DOHH2 (cell line): ENCODE measurements around the gene WWOX.

Experiments
- H3F3A ChIP-seq: fragments of 200-600 bp; sonication (generic), shearing (Covaris generic); 2 replicates; pipeline ENCODE4 v1.6.0; 2016; ENCODE audit warnings: antibody characterized with exemption, mild to moderate bottlenecking; ENCODE audit not compliant: control insufficient read depth, insufficient read depth
- H3K27ac ChIP-seq: fragments of 200-600 bp; sonication (generic); 2 replicates; pipeline ENCODE4 v1.5.1; 2014; ENCODE audit warnings: low read depth, mild to moderate bottlenecking, low read length, moderate library complexity
- H3K27me3 ChIP-seq: fragments of 200-600 bp; sonication (generic); 2 replicates; pipeline ENCODE4 v1.6.1; 2014; ENCODE audit warnings: mild to moderate bottlenecking, low read length, mixed read lengths; ENCODE audit not compliant: control insufficient read depth
- H3K36me3 ChIP-seq: fragments of 200-600 bp; sonication (generic); 2 replicates; pipeline ENCODE4 v1.6.1; 2014; ENCODE audit warnings: mild to moderate bottlenecking, low read length, moderate library complexity, mixed read lengths; ENCODE audit not compliant: control insufficient read depth
- H3K4me1 ChIP-seq: fragments of 200-600 bp; sonication (generic); 2 replicates; pipeline ENCODE4 v1.6.1; 2014; ENCODE audit warnings: mild to moderate bottlenecking, low read length, mixed read lengths; ENCODE audit not compliant: control insufficient read depth
- H3K4me2 ChIP-seq: fragments of 200-600 bp; sonication (generic); 2 replicates; pipeline ENCODE4 v1.6.0; 2014; ENCODE audit warnings: mild to moderate bottlenecking, low read length, moderate library complexity
- H3K4me3 ChIP-seq: fragments of 200-600 bp; sonication (generic); 2 replicates; pipeline ENCODE4 v1.5.1; 2014; ENCODE audit warnings: mild to moderate bottlenecking, low read length, mixed read lengths
- H3K79me2 ChIP-seq: fragments of 200-600 bp; sonication (generic); 2 replicates; pipeline ENCODE4 v1.6.1; 2014; ENCODE audit warnings: mild to moderate bottlenecking, low read length, mixed read lengths; ENCODE audit not compliant: control insufficient read depth
- H3K9me2 ChIP-seq: fragments of 200-600 bp; sonication (generic); replicated peaks from 2 replicates; pipeline ENCODE4 v1.6.1; 2014; ENCODE audit warnings: mild to moderate bottlenecking, low read length, mixed read lengths; ENCODE audit not compliant: control insufficient read depth
- H3K9me3 ChIP-seq: fragments of 200-600 bp; sonication (generic); 2 replicates; pipeline ENCODE4 v1.6.1; 2014; ENCODE audit warnings: antibody characterized with exemption, low read length, mixed read lengths; ENCODE audit not compliant: control insufficient read depth, insufficient read depth
- H4K20me1 ChIP-seq: fragments of 200-600 bp; sonication (generic); 2 replicates; pipeline ENCODE4 v1.6.0; 2014; ENCODE audit warnings: low read depth, mild to moderate bottlenecking, antibody characterized with exemption, low read length, moderate library complexity; ENCODE audit not compliant: control insufficient read depth, insufficient read depth
- EZH2phosphoT487 ChIP-seq: fragments of 200-600 bp; sonication (generic); IDR thresholded peaks from 2 replicates; pipeline ENCODE4 v1.6.1; 2017; ENCODE audit warnings: borderline replicate concordance, mild to moderate bottlenecking, antibody characterized with exemption, low read length, moderate library complexity, mixed read lengths
- TF ChIP-seq, protein P1 (sequence below): fragments of 200-600 bp; sonication (generic); IDR thresholded peaks from one replicate; pipeline ENCODE4 v1.5.1; 2014; ENCODE audit warnings: antibody characterized with exemption, mild to moderate bottlenecking, low read depth, low read length; ENCODE audit not compliant: poor library complexity, severe bottlenecking

The WWOX gene

GRCh38 chr16:78368121-78369102 is 269.0 kb downstream of the WWOX start:
- no peak overlapping the region for H3K4me3 ChIP-seq
- no peaks in the 10 kb centered on the region for H3K27me3 ChIP-seq
- no peaks in the 10 kb centered on the region for H3K36me3 ChIP-seq
- H3K4me1 ChIP-seq = no peaks in the 10 kb centered on the region; the same call in 1 of the 2 replicates
- no peaks in the 10 kb centered on the region for H3F3A ChIP-seq
- no peaks in the 10 kb centered on the region for H4K20me1 ChIP-seq
- H3K9me2 ChIP-seq = no peaks in the 10 kb centered on the region
- H3K9me3 ChIP-seq = no peaks in the 10 kb centered on the region
- TF ChIP-seq EZH2phosphoT487 = no peak
- TF ChIP-seq, protein P1, sequence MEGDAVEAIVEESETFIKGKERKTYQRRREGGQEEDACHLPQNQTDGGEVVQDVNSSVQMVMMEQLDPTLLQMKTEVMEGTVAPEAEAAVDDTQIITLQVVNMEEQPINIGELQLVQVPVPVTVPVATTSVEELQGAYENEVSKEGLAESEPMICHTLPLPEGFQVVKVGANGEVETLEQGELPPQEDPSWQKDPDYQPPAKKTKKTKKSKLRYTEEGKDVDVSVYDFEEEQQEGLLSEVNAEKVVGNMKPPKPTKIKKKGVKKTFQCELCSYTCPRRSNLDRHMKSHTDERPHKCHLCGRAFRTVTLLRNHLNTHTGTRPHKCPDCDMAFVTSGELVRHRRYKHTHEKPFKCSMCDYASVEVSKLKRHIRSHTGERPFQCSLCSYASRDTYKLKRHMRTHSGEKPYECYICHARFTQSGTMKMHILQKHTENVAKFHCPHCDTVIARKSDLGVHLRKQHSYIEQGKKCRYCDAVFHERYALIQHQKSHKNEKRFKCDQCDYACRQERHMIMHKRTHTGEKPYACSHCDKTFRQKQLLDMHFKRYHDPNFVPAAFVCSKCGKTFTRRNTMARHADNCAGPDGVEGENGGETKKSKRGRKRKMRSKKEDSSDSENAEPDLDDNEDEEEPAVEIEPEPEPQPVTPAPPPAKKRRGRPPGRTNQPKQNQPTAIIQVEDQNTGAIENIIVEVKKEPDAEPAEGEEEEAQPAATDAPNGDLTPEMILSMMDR = no peak
- no peak overlapping the region for H3K27ac ChIP-seq
- H3K79me2 ChIP-seq = no peaks in the 10 kb centered on the region
- no peak overlapping the region for H3K4me2 ChIP-seq

DNA sequence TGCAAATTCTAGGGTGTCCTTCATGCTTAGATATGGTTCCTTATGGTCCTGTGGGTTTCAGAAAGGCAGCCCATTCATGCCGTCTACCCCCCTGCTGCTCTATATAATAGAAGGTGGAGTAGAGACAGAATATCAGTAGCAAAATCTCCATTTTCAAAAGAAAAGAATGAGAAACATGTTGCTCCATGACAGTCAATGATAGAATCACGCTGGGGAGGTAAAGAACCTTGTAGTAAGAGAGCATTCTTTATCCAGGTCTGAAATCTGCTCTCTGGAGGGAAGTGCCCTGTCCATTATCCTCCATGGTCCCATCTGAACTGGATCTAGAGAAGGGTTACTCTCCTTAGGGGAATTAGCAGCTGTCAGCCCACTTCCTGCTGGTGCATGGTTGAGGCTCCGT is 272.8 kb downstream of the WWOX start:
- Histone ChIP-seq H3K9me3 (no peaks in the 10 kb centered on the region), H3K4me2 (no peak overlapping the region), H3K4me1 (no peaks in the 10 kb centered on the region; the same call in 1 of the 2 replicates), H3K36me3 (no peaks in the 10 kb centered on the region), H3K27ac (no peak overlapping the region), H3K9me2 (no peaks in the 10 kb centered on the region), H3F3A (no peaks in the 10 kb centered on the region), H3K4me3 (no peak overlapping the region), H3K79me2 (no peaks in the 10 kb centered on the region), H4K20me1 (no peaks in the 10 kb centered on the region), H3K27me3 (no peaks in the 10 kb centered on the region)
- no peak for TF ChIP-seq EZH2phosphoT487
- TF ChIP-seq, protein P1 = no peak

GRCh38 chr16:78375055-78375679 is 275.7 kb downstream of the WWOX start:
- no peaks in the 10 kb centered on the region for H3K79me2 ChIP-seq
- H3K36me3 ChIP-seq = no peaks in the 10 kb centered on the region
- H3K4me1 ChIP-seq = no peaks in the 10 kb centered on the region; the same call in 1 of the 2 replicates
- H3K4me2 ChIP-seq = no peak overlapping the region
- TF ChIP-seq, protein P1 = no peak
- no peak for TF ChIP-seq EZH2phosphoT487
- no peak overlapping the region for H3K4me3 ChIP-seq
- H3K9me2 ChIP-seq = no peaks in the 10 kb centered on the region
- no peaks in the 10 kb centered on the region for H3F3A ChIP-seq
- no peak overlapping the region for H3K27ac ChIP-seq
- H3K9me3 ChIP-seq = no peaks in the 10 kb centered on the region
- H3K27me3 ChIP-seq = no peaks in the 10 kb centered on the region
- no peaks in the 10 kb centered on the region for H4K20me1 ChIP-seq
